ENCODE measurements around the gene UGT1A7. TPM values are rescaled to one million over a fixed set of nuclear protein-coding genes. Genes with fewer than 3 reads are reported as not detected.
"Not testable (repeated sequence)": the region's sequence is repeated elsewhere in the genome, so short reads cannot be mapped to it uniquely, and the experiment has no call there.

Gene UGT1A7
- total RNA-seq (ENCODE audit: low replicate concordance), result not detected in 2 replicates

- no peak for DNase-seq (ENCODE audit: low read depth)
- TF ChIP-seq CTCF (IDR thresholded peaks at IDR 0.05; ENCODE audit: insufficient read depth, low read length), result no peak
- no peak within 1 kb of the TSS for H3K4me3 ChIP-seq (ENCODE audit: low read depth, low read length)
Observed at GRCh38 chr2:233681521-233682099, at the start of gene UGT1A7. Gene UGT1A7 (plus strand): TSS chr2:233681901. CDS start chr2:233681938, 37 bp downstream.

- not testable (repeated sequence) for DNase-seq (ENCODE audit: low read depth); H3K4me3 ChIP-seq (ENCODE audit: low read depth, low read length)
Observed at GRCh38 chr2:233636306-233636705, 45.4 kb upstream of the UGT1A7 start, which contains the start of gene UGT1A10. Gene UGT1A10 (plus strand): TSS chr2:233636448. CDS start chr2:233636523, 75 bp downstream.

GRCh38 chr2:233638836-233639235, 42.9 kb upstream of the UGT1A7 start:
- DNase-seq (ENCODE audit: low read depth), result no peak
- no peak overlapping the region for H3K4me3 ChIP-seq (ENCODE audit: low read depth, low read length)
- no peak for TF ChIP-seq CTCF (IDR thresholded peaks at IDR 0.05; ENCODE audit: insufficient read depth, low read length)

- no peak overlapping the region for H3K4me3 ChIP-seq (ENCODE audit: low read depth, low read length)
- no peak for TF ChIP-seq CTCF (IDR thresholded peaks at IDR 0.05; ENCODE audit: insufficient read depth, low read length)
- DNase-seq (ENCODE audit: low read depth), result no peak
Observed at GRCh38 chr2:233639860-233640259, 41.8 kb upstream of the UGT1A7 start.

GRCh38 chr2:233643128-233643527, 38.6 kb upstream of the UGT1A7 start:
- DNase-seq (ENCODE audit: low read depth), result peak; percentile 2
- TF ChIP-seq CTCF (IDR thresholded peaks at IDR 0.05; ENCODE audit: insufficient read depth, low read length), result peak; percentile 14
- no peak overlapping the region for H3K4me3 ChIP-seq (ENCODE audit: low read depth, low read length)

- not testable (repeated sequence) for DNase-seq (ENCODE audit: low read depth); H3K4me3 ChIP-seq (ENCODE audit: low read depth, low read length)
Observed at GRCh38 chr2:233646033-233646432, 35.7 kb upstream of the UGT1A7 start.

GRCh38 chr2:233650981-233651380, 30.7 kb upstream of the UGT1A7 start:
- DNase-seq (ENCODE audit: low read depth), result no peak
- TF ChIP-seq CTCF (IDR thresholded peaks at IDR 0.05; ENCODE audit: insufficient read depth, low read length), result no peak
- no peak overlapping the region for H3K4me3 ChIP-seq (ENCODE audit: low read depth, low read length)

- DNase-seq (ENCODE audit: low read depth), result no peak
- no peak for TF ChIP-seq CTCF (IDR thresholded peaks at IDR 0.05; ENCODE audit: insufficient read depth, low read length)
- H3K4me3 ChIP-seq (ENCODE audit: low read depth, low read length), result no peak overlapping the region
Observed at GRCh38 chr2:233651430-233651829, 30.3 kb upstream of the UGT1A7 start.
